Spleen (tissue), 11 donors: ENCODE measurements around the gene SORBS1. TPM values are rescaled to one million over a fixed set of nuclear protein-coding genes. Genes with fewer than 3 reads are reported as not detected.

ENCODE experiments used
- DNase-seq: peaks from one replicate; pipeline ENCODE4 v3.0.0-alpha.2; 2020
- H3K27ac ChIP-seq, 8 donors: fragments of 200-600 bp; sonication (generic) in 7 of 8; 1 replicate in 4 of 8; 2 replicates in 4 of 8; pipeline versions ENCODE4 v1.5.0 to v1.8.0; 2016 to 2021; ENCODE audit warnings: inconsistent platforms in 4 of 8, mild to moderate bottlenecking in 4 of 8, moderate library complexity in 1 of 8
- H3K27me3 ChIP-seq, 7 donors: fragments of 200-600 bp; sonication (generic) in 6 of 7; replicated peaks in 1 of 7; 1 replicate in 4 of 7; 2 replicates in 3 of 7; pipeline versions ENCODE4 v1.5.0 to v1.8.0; 2016 to 2021; ENCODE audit warnings: inconsistent platforms in 3 of 7, mild to moderate bottlenecking in 1 of 7
- H3K36me3 ChIP-seq, 6 donors: fragments of 200-600 bp; sonication (generic) in 5 of 6; 1 replicate in 4 of 6; 2 replicates in 2 of 6; pipeline versions ENCODE4 v1.5.0 to v1.8.0; 2016 to 2021; ENCODE audit warnings: inconsistent platforms in 2 of 6
- H3K4me1 ChIP-seq, 6 donors: fragments of 200-600 bp; sonication (generic) in 5 of 6; 1 replicate in 3 of 6; 2 replicates in 3 of 6; pipeline versions ENCODE4 v1.5.0 to v1.8.0; 2016 to 2021; ENCODE audit warnings: inconsistent platforms in 3 of 6
- H3K4me3 ChIP-seq, 8 donors: fragments of 200-600 bp; sonication (generic) in 7 of 8; 1 replicate in 4 of 8; 2 replicates in 4 of 8; pipeline versions ENCODE4 v1.5.0 to v1.8.0; 2016 to 2021; ENCODE audit warnings: inconsistent platforms in 4 of 8, mild to moderate bottlenecking in 4 of 8, moderate library complexity in 2 of 8
- H3K9me3 ChIP-seq, 8 donors: fragments of 200-600 bp; sonication (generic) in 7 of 8; 1 replicate in 4 of 8; 2 replicates in 4 of 8; pipeline versions ENCODE4 v1.5.0 to v1.8.0; 2016 to 2021; ENCODE audit warnings: inconsistent platforms in 4 of 8
- POLR2A ChIP-seq, 3 donors: fragments of 450-650 bp; IDR thresholded peaks; one replicate each; pipeline ENCODE4 v1.5.1; 2017; ENCODE audit warnings: antibody characterized with exemption in 3 of 3, mild to moderate bottlenecking in 1 of 3
- POLR2AphosphoS5 ChIP-seq, 3 donors: sonication (generic); formaldehyde crosslinking; IDR thresholded peaks; one replicate each; pipeline ENCODE4 v1.5.1; 2017; ENCODE audit warnings: antibody characterized with exemption in 3 of 3
- WGBS, 5 donors: extraction: QIAGEN DNeasy Blood & Tissue Kit in 3 of 5; methylation state at CpG; one replicate each; pipeline versions ENCODE4 v1.1.5 to v1.1.7; 2013 to 2018; 5-methylcytosine and 5-hydroxymethylcytosine counted together
- intact Hi-C: fragments of 100-400 bp; cut with DNase I; formaldehyde crosslinking; loops from one replicate; pipeline ENCODE4 v1.15.0; 2023; ENCODE audit warnings: low total_unique reads
- polyA plus RNA-seq, 3 donors: library from polyadenylated mRNA; stranded (reverse); fragments of 200-250 nt; gene quantifications; one replicate each; pipeline ENCODE4 v1.2.1, GENCODE V29; 2013
- total RNA-seq, 7 donors: library from RNA; depleted of rRNA in 3 of 7; stranded (reverse); fragments of >200 nt in 3 of 7; fragmentation: NEBNext Ultra II Directional in 4 of 7; extraction: Animal tissue kit (Norgen Biotek cat#: 25700) in 4 of 7; gene quantifications; one replicate each; pipeline versions ENCODE4 v1.1.0 to v1.2.1, GENCODE V29; 2016 to 2021
- TF ChIP-seq, protein P1 (sequence below), 11 experiments: fragments of 200-600 bp in 7 of 11; fragments of 450-650 bp in 4 of 11; sonication (generic) in 4 of 11; IDR thresholded peaks in 8 of 11; conservative IDR thresholded peaks in 3 of 11; 1 replicate in 7 of 11; 2 replicates in 4 of 11; pipeline versions ENCODE4 v1.4.0 to v1.8.0; 2016 to 2021; ENCODE audit warnings: antibody characterized with exemption in 11 of 11, inconsistent platforms in 4 of 11, mild to moderate bottlenecking in 1 of 11
- donor health status: healthy with polysubstance abuse.
- donor health status: DM: no; HTN: no; CAD: no; lungs with moderate emphysema.
- donor health status: DM: no; HTN: no; CAD: no.
- donor health status: Bipolar disorder and iron deficiency.
- donor health status: healthy.
- donor health status: DM: no; HTN: no; CAD: no.
- donor health status: DM: yes; HTN: yes; CAD: no.

SORBS1 gene
- total and polyA plus RNA-seq, 10 donors: 2.8 to 30.8 (median 18.1) TPM

DNA sequence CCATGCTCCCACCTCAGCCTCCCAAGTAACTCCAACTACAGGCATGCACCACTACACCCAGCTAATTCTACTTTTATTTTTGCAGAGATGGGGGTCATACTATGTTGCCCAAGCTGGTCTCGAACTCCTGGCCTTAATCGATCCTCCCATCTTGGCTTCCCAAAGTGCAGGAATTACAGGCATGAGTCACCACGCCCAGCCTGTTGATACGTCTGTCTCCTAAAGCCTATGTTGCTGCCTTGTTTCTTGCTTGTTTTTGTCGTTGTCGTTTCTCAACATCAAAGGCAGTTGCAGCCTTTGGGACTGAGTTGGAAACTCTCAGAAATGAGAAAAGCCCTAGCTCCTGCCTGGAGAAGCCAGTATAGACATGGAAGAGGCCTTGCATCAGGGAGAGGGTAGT is 49.9 kb downstream of the SORBS1 start:
- Histone ChIP-seq H3K36me3 (no peaks in the 10 kb centered on the region), H3K4me3 (no peak overlapping the region), H3K9me3 (no peaks in the 10 kb centered on the region), H3K27ac (no peak overlapping the region), H3K27me3 (no peaks in the 10 kb centered on the region), H3K4me1 (peaks cover 0 to 14% (median 0%) of the 10 kb centered on the region in 6 donors)
- no peak for DNase-seq
- intact Hi-C loops: no loop called here
- 69 to 92% (median 90%) methylated on average over 6 of the region's 6 CpGs for WGBS, 5 donors
- no peak for TF ChIP-seq POLR2A (IDR thresholded peaks at IDR 0.05)
- no peak for TF ChIP-seq POLR2AphosphoS5 (IDR thresholded peaks at IDR 0.05)
- TF ChIP-seq, protein P1, sequence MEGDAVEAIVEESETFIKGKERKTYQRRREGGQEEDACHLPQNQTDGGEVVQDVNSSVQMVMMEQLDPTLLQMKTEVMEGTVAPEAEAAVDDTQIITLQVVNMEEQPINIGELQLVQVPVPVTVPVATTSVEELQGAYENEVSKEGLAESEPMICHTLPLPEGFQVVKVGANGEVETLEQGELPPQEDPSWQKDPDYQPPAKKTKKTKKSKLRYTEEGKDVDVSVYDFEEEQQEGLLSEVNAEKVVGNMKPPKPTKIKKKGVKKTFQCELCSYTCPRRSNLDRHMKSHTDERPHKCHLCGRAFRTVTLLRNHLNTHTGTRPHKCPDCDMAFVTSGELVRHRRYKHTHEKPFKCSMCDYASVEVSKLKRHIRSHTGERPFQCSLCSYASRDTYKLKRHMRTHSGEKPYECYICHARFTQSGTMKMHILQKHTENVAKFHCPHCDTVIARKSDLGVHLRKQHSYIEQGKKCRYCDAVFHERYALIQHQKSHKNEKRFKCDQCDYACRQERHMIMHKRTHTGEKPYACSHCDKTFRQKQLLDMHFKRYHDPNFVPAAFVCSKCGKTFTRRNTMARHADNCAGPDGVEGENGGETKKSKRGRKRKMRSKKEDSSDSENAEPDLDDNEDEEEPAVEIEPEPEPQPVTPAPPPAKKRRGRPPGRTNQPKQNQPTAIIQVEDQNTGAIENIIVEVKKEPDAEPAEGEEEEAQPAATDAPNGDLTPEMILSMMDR (IDR thresholded peaks at IDR 0.05 in 8 of 11, conservative IDR thresholded peaks at IDR 0.05 in 3 of 11): no peak

- no peak for DNase-seq
- Histone ChIP-seq H3K27ac (peak overlapping the region in 6 of 8 donors; percentile 6 to 65 (median 30)), H3K4me3 (no peak overlapping the region), H3K9me3 (no peaks in the 10 kb centered on the region), H3K27me3 (no peaks in the 10 kb centered on the region), H3K4me1 (peaks cover 0 to 3% (median 0%) of the 10 kb centered on the region in 6 donors), H3K36me3 (no peaks in the 10 kb centered on the region)
- WGBS, 5 donors: 42 to 89% (median 83%) methylated on average over 1 of the region's 1 CpG
- no peak for TF ChIP-seq POLR2A (IDR thresholded peaks at IDR 0.05)
- TF ChIP-seq POLR2AphosphoS5 (IDR thresholded peaks at IDR 0.05): no peak
- TF ChIP-seq, protein P1 (IDR thresholded peaks at IDR 0.05 in 8 of 11, conservative IDR thresholded peaks at IDR 0.05 in 3 of 11): no peak
- intact Hi-C loops: no loop called here
These were observed 51.9 kb downstream of the SORBS1 start for GRCh38 chr10:95509251-95509650.

DNA sequence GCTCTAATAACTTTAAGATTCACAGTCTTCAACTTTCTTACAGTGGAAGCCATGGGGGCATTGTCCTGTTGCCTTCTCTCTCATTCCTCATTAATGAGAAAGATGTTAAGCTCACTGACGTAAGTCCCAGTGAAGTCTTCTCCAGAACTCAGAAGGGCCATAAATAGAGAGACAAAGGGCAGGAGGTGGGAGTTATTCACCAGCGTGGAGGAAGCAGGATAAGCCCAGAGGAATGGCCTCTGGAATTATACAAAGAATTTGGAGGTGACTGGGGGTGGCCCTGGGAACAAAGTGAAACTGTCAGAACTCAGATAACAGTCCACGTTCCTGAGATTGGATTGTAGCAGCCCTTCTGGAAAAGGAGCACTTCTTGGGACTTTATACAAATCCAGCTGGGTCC is 52.4 kb downstream of the SORBS1 start:
- intact Hi-C loops: no loop called here
- WGBS, 5 donors: 55 to 80% (median 64%) methylated on average over 3 of the region's 3 CpGs
- peak overlapping the region in 6 of 8 donors; percentile 10 to 65 (median 30) for H3K27ac ChIP-seq
- H3K36me3 ChIP-seq: no peaks in the 10 kb centered on the region
- H3K4me1 ChIP-seq: peaks cover 0 to 3% (median 0%) of the 10 kb centered on the region in 6 donors
- TF ChIP-seq POLR2A (IDR thresholded peaks at IDR 0.05) (no peak), POLR2AphosphoS5 (IDR thresholded peaks at IDR 0.05) (no peak)
- TF ChIP-seq, protein P1 (IDR thresholded peaks at IDR 0.05 in 8 of 11, conservative IDR thresholded peaks at IDR 0.05 in 3 of 11): no peak
- DNase-seq: no peak
- H3K4me3 ChIP-seq: peak overlapping the region in 1 of 8 donors; percentile 9
- no peaks in the 10 kb centered on the region for H3K9me3 ChIP-seq
- H3K27me3 ChIP-seq: no peaks in the 10 kb centered on the region

GRCh38 chr10:95506056-95506737 is 55.0 kb downstream of the SORBS1 start:
- no peak for TF ChIP-seq POLR2A (IDR thresholded peaks at IDR 0.05)
- TF ChIP-seq, protein P1 (IDR thresholded peaks at IDR 0.05 in 8 of 11, conservative IDR thresholded peaks at IDR 0.05 in 3 of 11): no peak
- TF ChIP-seq POLR2AphosphoS5 (IDR thresholded peaks at IDR 0.05): no peak
- WGBS, 5 donors: 75 to 93% (median 88%) methylated on average over 2 of the region's 2 CpGs
- intact Hi-C loops: no loop called here
- H3K4me1 ChIP-seq: peaks cover 0 to 8% (median 0%) of the 10 kb centered on the region in 6 donors
- no peak overlapping the region for H3K27ac ChIP-seq
- no peaks in the 10 kb centered on the region for H3K9me3 ChIP-seq
- DNase-seq: no peak
- no peaks in the 10 kb centered on the region for H3K36me3 ChIP-seq
- no peaks in the 10 kb centered on the region for H3K27me3 ChIP-seq
- no peak overlapping the region for H3K4me3 ChIP-seq
